HEK293 (cell line): ENCODE measurements around the gene ZNF560.

ENCODE experiments used
- CTCF ChIA-PET: fragments of 350-600 bp; formaldehyde crosslinking; extraction: SDS; loops from one replicate; lab custom pipeline; 2021; ENCODE audit warnings: antibody characterized with exemption; lab: Yijun Ruan, JAX
- POLR2A ChIA-PET: fragments of 300-600 bp; formaldehyde crosslinking; extraction: SDS; loops from one replicate; lab custom pipeline; 2020; ENCODE audit warnings: antibody characterized with exemption, inconsistent platforms; lab: Yijun Ruan, JAX
- H3K27ac ChIP-seq: fragments of 200-500 bp; sonication (Bioruptor generic); 2 replicates; pipeline ENCODE4 v1.5.1; 2014; ENCODE audit warnings: low read depth, low read length, control low read depth, inconsistent platforms; ENCODE audit errors: extremely low read depth
- H3K36me3 ChIP-seq, 2 experiments: fragments of 200-500 bp in 1 of 2; sonication (Bioruptor generic) in 1 of 2; 1 replicate in 1 of 2; 2 replicates in 1 of 2; pipeline ENCODE4 v1.5.1; 2014 to 2017; ENCODE audit warnings: inconsistent platforms in 2 of 2, low read length in 2 of 2; ENCODE audit not compliant: control insufficient read depth in 2 of 2, insufficient read depth in 1 of 2
- H3K4me1 ChIP-seq: fragments of 200-500 bp; sonication (Bioruptor generic); 2 replicates; pipeline ENCODE4 v1.5.1; 2014; ENCODE audit warnings: mild to moderate bottlenecking, low read length, inconsistent platforms; ENCODE audit not compliant: control insufficient read depth, insufficient read depth
- H3K4me3 ChIP-seq: 2 replicates; pipeline ENCODE4 v1.5.1; 2011; ENCODE audit warnings: low read depth, mild to moderate bottlenecking, control low read depth, low read length, moderate library complexity
- H3K9me3 ChIP-seq: fragments of 200-500 bp; sonication (Bioruptor generic); 2 replicates; pipeline ENCODE4 v1.5.1; 2014; ENCODE audit warnings: low read depth, low read length, inconsistent platforms; ENCODE audit not compliant: control insufficient read depth, insufficient read depth
- IKZF3 ChIP-seq: fragments of 450-650 bp; IDR thresholded peaks from 2 replicates; pipeline ENCODE4 v1.5.0; 2018; ENCODE audit warnings: missing biosample characterization, mild to moderate bottlenecking, missing genetic modification characterization, moderate library complexity
- PRDM2 ChIP-seq: fragments of 450-650 bp; formaldehyde crosslinking; IDR thresholded peaks from 2 replicates; pipeline ENCODE4 v1.5.1; 2016; ENCODE audit warnings: missing biosample characterization, missing genetic modification characterization, borderline replicate concordance
- TRIM28 ChIP-seq: IDR thresholded peaks from 2 replicates; pipeline ENCODE4 v1.6.1; 2011; ENCODE audit warnings: low read length, control low read depth, borderline replicate concordance
- ZNF132 ChIP-seq: fragments of 450-650 bp; formaldehyde crosslinking; IDR thresholded peaks from 2 replicates; pipeline ENCODE4 v1.5.1; 2017; ENCODE audit warnings: missing biosample characterization, missing genetic modification characterization, borderline replicate concordance
- ZNF274 ChIP-seq, 2 experiments: fragments of 200-500 bp in 1 of 2; fragments of 450-650 bp in 1 of 2; sonication (Bioruptor generic) in 1 of 2; formaldehyde crosslinking in 1 of 2; IDR thresholded peaks; 2 replicates each; pipeline versions ENCODE4 v1.5.1 to v1.6.1; 2014 to 2016; ENCODE audit warnings: borderline replicate concordance in 1 of 2, inconsistent platforms in 1 of 2, low read length in 1 of 2, missing biosample characterization in 1 of 2, missing genetic modification characterization in 1 of 2
- ZNF518A ChIP-seq: fragments of 450-650 bp; formaldehyde crosslinking; conservative IDR thresholded peaks from 2 replicates; pipeline ENCODE4 v1.5.1; 2016; ENCODE audit warnings: low read depth, missing biosample characterization, missing genetic modification characterization
- ZNF558 ChIP-seq: fragments of 450-650 bp; formaldehyde crosslinking; IDR thresholded peaks from 2 replicates; pipeline ENCODE4 v1.5.1; 2016; ENCODE audit warnings: missing biosample characterization, missing genetic modification characterization
- ZNF660 ChIP-seq: fragments of 450-650 bp; IDR thresholded peaks from 2 replicates; pipeline ENCODE4 v1.5.1; 2018; ENCODE audit warnings: missing biosample characterization, mild to moderate bottlenecking, missing genetic modification characterization
- ZSCAN23 ChIP-seq: fragments of 450-650 bp; formaldehyde crosslinking; IDR thresholded peaks from 2 replicates; pipeline ENCODE4 v1.5.1; 2016; ENCODE audit warnings: missing biosample characterization, missing genetic modification characterization
- TF ChIP-seq, protein P1 (sequence below): fragments of 450-650 bp; formaldehyde crosslinking; IDR thresholded peaks from 2 replicates; pipeline ENCODE4 v1.5.1; 2016; ENCODE audit warnings: missing biosample characterization, missing genetic modification characterization, low read depth
- TF ChIP-seq, protein P2 (sequence below): fragments of 450-650 bp; formaldehyde crosslinking; IDR thresholded peaks from 2 replicates; pipeline ENCODE4 v1.5.1; 2016; ENCODE audit warnings: missing biosample characterization, missing genetic modification characterization
- TF ChIP-seq, protein P3 (sequence below): fragments of 450-650 bp; formaldehyde crosslinking; conservative IDR thresholded peaks from 2 replicates; pipeline ENCODE4 v1.5.1; 2016; ENCODE audit warnings: low read depth, missing biosample characterization, missing genetic modification characterization

ZNF560 gene

DNA sequence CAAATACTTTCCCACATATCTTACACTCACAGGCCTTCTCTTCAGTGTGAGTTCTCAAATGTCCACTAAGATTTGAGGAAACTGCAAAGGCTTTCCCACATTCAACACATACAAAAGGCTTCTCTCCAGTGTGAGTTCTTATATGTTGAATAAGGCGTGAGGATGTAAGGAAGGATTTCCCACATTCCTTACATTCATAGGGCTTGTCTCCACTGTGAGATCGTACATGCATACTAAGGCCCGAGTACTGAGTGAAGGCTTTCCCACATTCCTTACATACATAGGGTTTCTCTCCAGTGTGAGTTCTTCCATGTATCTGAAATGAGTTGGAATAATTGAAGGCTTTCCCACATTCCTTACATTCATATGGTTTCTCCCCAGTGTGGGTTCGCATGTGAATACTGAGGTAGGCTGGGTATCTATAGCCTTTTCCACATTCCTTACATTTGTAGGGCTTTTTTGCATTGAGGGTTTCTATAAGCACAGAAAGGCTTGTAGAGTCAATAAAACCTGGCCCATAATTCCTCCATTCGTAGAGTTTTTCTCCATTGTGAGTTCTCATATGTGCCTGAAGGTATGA is 30.4 kb upstream of the ZNF560 start (continued):
- TF ChIP-seq ZNF274 (IDR thresholded peaks at IDR 0.05; ENCODE audit: low read length) (no peak), ZNF274 (tag by site-specific recombination; IDR thresholded peaks at IDR 0.05; ENCODE audit: borderline replicate concordance) (peak; percentile 93), IKZF3 (tag by site-specific recombination) (no peak), ZNF660 (tag by site-specific recombination) (no peak), PRDM2 (tag by site-specific recombination) (no peak), TRIM28 (peak; percentile 85)
- TF ChIP-seq, all 188 proteins: peak for 3

- ChIA-PET POLR2A (no interaction called here), CTCF (interaction anchor here (0.6 kb wide), 1 partner anchor 136 kb away, joined by 3 read pairs; no protein-coding TSS in a partner anchor)
- Histone ChIP-seq H3K4me1 (no peaks in the 10 kb centered on the region), H3K4me3 (no peak overlapping the region), H3K36me3 (peaks cover 0 to 39% of the 10 kb centered on the region in 2 experiments; a peak in 1 of 3 replicates), H3K27ac (no peak overlapping the region), H3K9me3 (no peaks in the 10 kb centered on the region)
- no peak for TF ChIP-seq ZSCAN23
- TF ChIP-seq, protein P1, sequence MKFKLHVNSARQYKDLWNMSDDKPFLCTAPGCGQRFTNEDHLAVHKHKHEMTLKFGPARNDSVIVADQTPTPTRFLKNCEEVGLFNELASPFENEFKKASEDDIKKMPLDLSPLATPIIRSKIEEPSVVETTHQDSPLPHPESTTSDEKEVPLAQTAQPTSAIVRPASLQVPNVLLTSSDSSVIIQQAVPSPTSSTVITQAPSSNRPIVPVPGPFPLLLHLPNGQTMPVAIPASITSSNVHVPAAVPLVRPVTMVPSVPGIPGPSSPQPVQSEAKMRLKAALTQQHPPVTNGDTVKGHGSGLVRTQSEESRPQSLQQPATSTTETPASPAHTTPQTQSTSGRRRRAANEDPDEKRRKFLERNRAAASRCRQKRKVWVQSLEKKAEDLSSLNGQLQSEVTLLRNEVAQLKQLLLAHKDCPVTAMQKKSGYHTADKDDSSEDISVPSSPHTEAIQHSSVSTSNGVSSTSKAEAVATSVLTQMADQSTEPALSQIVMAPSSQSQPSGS (tag by site-specific recombination) = no peak
- TF ChIP-seq, protein P2, sequence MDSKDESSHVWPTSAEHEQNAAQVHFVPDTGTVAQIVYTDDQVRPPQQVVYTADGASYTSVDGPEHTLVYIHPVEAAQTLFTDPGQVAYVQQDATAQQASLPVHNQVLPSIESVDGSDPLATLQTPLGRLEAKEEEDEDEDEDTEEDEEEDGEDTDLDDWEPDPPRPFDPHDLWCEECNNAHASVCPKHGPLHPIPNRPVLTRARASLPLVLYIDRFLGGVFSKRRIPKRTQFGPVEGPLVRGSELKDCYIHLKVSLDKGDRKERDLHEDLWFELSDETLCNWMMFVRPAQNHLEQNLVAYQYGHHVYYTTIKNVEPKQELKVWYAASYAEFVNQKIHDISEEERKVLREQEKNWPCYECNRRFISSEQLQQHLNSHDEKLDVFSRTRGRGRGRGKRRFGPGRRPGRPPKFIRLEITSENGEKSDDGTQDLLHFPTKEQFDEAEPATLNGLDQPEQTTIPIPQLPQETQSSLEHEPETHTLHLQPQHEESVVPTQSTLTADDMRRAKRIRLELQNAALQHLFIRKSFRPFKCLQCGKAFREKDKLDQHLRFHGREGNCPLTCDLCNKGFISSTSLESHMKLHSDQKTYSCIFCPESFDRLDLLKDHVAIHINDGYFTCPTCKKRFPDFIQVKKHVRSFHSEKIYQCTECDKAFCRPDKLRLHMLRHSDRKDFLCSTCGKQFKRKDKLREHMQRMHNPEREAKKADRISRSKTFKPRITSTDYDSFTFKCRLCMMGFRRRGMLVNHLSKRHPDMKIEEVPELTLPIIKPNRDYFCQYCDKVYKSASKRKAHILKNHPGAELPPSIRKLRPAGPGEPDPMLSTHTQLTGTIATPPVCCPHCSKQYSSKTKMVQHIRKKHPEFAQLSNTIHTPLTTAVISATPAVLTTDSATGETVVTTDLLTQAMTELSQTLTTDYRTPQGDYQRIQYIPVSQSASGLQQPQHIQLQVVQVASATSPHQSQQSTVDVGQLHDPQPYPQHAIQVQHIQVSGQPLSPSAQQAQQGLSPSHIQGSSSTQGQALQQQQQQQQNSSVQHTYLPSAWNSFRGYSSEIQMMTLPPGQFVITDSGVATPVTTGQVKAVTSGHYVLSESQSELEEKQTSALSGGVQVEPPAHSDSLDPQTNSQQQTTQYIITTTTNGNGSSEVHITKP = no peak
- TF ChIP-seq, protein P3, sequence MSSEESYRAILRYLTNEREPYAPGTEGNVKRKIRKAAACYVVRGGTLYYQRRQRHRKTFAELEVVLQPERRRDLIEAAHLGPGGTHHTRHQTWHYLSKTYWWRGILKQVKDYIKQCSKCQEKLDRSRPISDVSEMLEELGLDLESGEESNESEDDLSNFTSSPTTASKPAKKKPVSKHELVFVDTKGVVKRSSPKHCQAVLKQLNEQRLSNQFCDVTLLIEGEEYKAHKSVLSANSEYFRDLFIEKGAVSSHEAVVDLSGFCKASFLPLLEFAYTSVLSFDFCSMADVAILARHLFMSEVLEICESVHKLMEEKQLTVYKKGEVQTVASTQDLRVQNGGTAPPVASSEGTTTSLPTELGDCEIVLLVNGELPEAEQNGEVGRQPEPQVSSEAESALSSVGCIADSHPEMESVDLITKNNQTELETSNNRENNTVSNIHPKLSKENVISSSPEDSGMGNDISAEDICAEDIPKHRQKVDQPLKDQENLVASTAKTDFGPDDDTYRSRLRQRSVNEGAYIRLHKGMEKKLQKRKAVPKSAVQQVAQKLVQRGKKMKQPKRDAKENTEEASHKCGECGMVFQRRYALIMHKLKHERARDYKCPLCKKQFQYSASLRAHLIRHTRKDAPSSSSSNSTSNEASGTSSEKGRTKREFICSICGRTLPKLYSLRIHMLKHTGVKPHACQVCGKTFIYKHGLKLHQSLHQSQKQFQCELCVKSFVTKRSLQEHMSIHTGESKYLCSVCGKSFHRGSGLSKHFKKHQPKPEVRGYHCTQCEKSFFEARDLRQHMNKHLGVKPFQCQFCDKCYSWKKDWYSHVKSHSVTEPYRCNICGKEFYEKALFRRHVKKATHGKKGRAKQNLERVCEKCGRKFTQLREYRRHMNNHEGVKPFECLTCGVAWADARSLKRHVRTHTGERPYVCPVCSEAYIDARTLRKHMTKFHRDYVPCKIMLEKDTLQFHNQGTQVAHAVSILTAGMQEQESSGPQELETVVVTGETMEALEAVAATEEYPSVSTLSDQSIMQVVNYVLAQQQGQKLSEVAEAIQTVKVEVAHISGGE = no peak
- TF ChIP-seq ZNF558 (tag by site-specific recombination) = no peak
- TF ChIP-seq ZNF132 (tag by site-specific recombination) = no peak
- 0 out of 2 replicates have a peak, but pooled peaks have one; percentile 17 for TF ChIP-seq ZNF518A (tag by site-specific recombination)
Measured at GRCh38 chr19:9523885-9524474, 25.6 kb upstream of the ZNF560 start.
